SK-N-SH treated with all-trans-retinoic acid at 6 μM for 48 hours (cell line): ENCODE data around the gene ZSCAN12.

Experiments used
- ATAC-seq: fragments of 200-7000 bp; cut with Tn5 transposase; 3 replicates; pipeline ENCODE4 v1.9.1; 2020; ENCODE audit warnings: mild to moderate bottlenecking, moderate library complexity
- ARNTL ChIP-seq: fragments of 450-650 bp; formaldehyde crosslinking; IDR thresholded peaks from 2 replicates; pipeline ENCODE4 v1.5.0; 2020; ENCODE audit warnings: low read depth, mild to moderate bottlenecking, moderate library complexity, borderline replicate concordance
- BACH2 ChIP-seq: fragments of 250-450 bp; sonication (Bioruptor Pico); IDR thresholded peaks from 2 replicates; pipeline ENCODE4 v1.9.0; 2021; ENCODE audit warnings: mild to moderate bottlenecking, borderline replicate concordance
- CREB5 ChIP-seq: fragments of 250-450 bp; sonication (Bioruptor Pico); IDR thresholded peaks from 2 replicates; pipeline ENCODE4 v1.5.1; 2020; ENCODE audit warnings: low read depth, mild to moderate bottlenecking, moderate library complexity
- CSDC2 ChIP-seq: fragments of 250-450 bp; sonication (Bioruptor Pico); IDR thresholded peaks from 2 replicates; pipeline ENCODE4 v1.5.0; 2020; ENCODE audit warnings: mild to moderate bottlenecking, moderate library complexity
- CSRNP3 ChIP-seq: fragments of 250-450 bp; sonication (Bioruptor Pico); IDR thresholded peaks from 2 replicates; pipeline ENCODE4 v1.5.1; 2021; ENCODE audit warnings: mild to moderate bottlenecking, moderate library complexity
- GLIS3 ChIP-seq: fragments of 250-450 bp; sonication (Bioruptor Pico); IDR thresholded peaks from 2 replicates; pipeline ENCODE4 v1.5.0; 2020; ENCODE audit warnings: mild to moderate bottlenecking, moderate library complexity
- OSR1 ChIP-seq: fragments of 250-450 bp; sonication (Bioruptor Pico); IDR thresholded peaks from 2 replicates; pipeline ENCODE4 v1.8.0; 2022; ENCODE audit warnings: moderate library complexity, mild to moderate bottlenecking, inconsistent platforms
- POU6F1 ChIP-seq: fragments of 250-450 bp; sonication (Bioruptor Pico); IDR thresholded peaks from 2 replicates; pipeline ENCODE4 v1.8.0; 2021; ENCODE audit warnings: low read depth, mild to moderate bottlenecking, moderate library complexity, borderline replicate concordance
- PPARA ChIP-seq: fragments of 250-450 bp; sonication (Bioruptor Pico); IDR thresholded peaks from 2 replicates; pipeline ENCODE4 v1.5.0; 2020; ENCODE audit warnings: mild to moderate bottlenecking, borderline replicate concordance
- RARB ChIP-seq: fragments of 250-450 bp; sonication (Bioruptor Pico); IDR thresholded peaks from 2 replicates; pipeline ENCODE4 v1.8.0; 2021; ENCODE audit warnings: mild to moderate bottlenecking, moderate library complexity
- SNAI2 ChIP-seq: fragments of 250-450 bp; sonication (Bioruptor Pico); IDR thresholded peaks from 2 replicates; pipeline ENCODE4 v1.5.0; 2020; ENCODE audit warnings: mild to moderate bottlenecking, moderate library complexity
- TCF4 ChIP-seq: fragments of 250-450 bp; sonication (Bioruptor Pico); IDR thresholded peaks from 2 replicates; pipeline ENCODE4 v1.8.0; 2021; ENCODE audit warnings: mild to moderate bottlenecking, moderate library complexity, borderline replicate concordance
- TOX ChIP-seq: fragments of 250-450 bp; sonication (Bioruptor Pico); IDR thresholded peaks from 2 replicates; pipeline ENCODE4 v1.8.0; 2021; ENCODE audit warnings: mild to moderate bottlenecking, moderate library complexity, borderline replicate concordance
- TSHZ2 ChIP-seq: fragments of 250-450 bp; sonication (Bioruptor Pico); IDR thresholded peaks from 2 replicates; pipeline ENCODE4 v1.5.0; 2020; ENCODE audit warnings: mild to moderate bottlenecking, moderate library complexity
- ZC3H10 ChIP-seq: fragments of 250-450 bp; sonication (Bioruptor Pico); IDR thresholded peaks from 2 replicates; pipeline ENCODE4 v1.5.1; 2021; ENCODE audit warnings: mild to moderate bottlenecking, moderate library complexity
- ZFP3 ChIP-seq: fragments of 250-450 bp; sonication (Bioruptor Pico); IDR thresholded peaks from 2 replicates; pipeline ENCODE4 v1.5.0; 2020; ENCODE audit warnings: mild to moderate bottlenecking, moderate library complexity
- ZFP30 ChIP-seq: fragments of 450-650 bp; formaldehyde crosslinking; IDR thresholded peaks from 2 replicates; pipeline ENCODE4 v1.5.0; 2022; ENCODE audit warnings: mild to moderate bottlenecking, moderate library complexity
- ZNF565 ChIP-seq: fragments of 450-650 bp; formaldehyde crosslinking; conservative IDR thresholded peaks from 2 replicates; pipeline ENCODE4 v1.5.0; 2020; ENCODE audit warnings: low read depth, mild to moderate bottlenecking, moderate library complexity
- ZNF70 ChIP-seq: fragments of 450-650 bp; formaldehyde crosslinking; IDR thresholded peaks from 2 replicates; pipeline ENCODE4 v1.5.0; 2020; ENCODE audit warnings: mild to moderate bottlenecking, moderate library complexity
- ZNF8 ChIP-seq: fragments of 450-650 bp; formaldehyde crosslinking; IDR thresholded peaks from 2 replicates; pipeline ENCODE4 v1.5.0; 2020; ENCODE audit warnings: mild to moderate bottlenecking, moderate library complexity

ZSCAN12 gene

GRCh38 chr6:28349892-28350737, 49.4 kb downstream of the ZSCAN12 start, which contains the start of gene ZKSCAN3:
ZKSCAN3 (plus strand) TSS chr6:28349947; CDS start chr6:28359587, 9,640 bp downstream.
- TF ChIP-seq PPARA (no peak), CREB5 (CRISPR knock-in tag) (no peak), CSRNP3 (CRISPR knock-in tag) (no peak), GLIS3 (CRISPR knock-in tag) (no peak), ARNTL (CRISPR knock-in tag) (no peak), ZNF565 (no peak), RARB (CRISPR knock-in tag) (no peak), POU6F1 (no peak), TSHZ2 (CRISPR knock-in tag) (no peak), TCF4 (CRISPR knock-in tag) (no peak), TOX (CRISPR knock-in tag) (no peak), ZFP30 (CRISPR knock-in tag) (no peak), SNAI2 (CRISPR knock-in tag) (no peak), ZNF8 (CRISPR knock-in tag) (no peak), ZFP3 (CRISPR knock-in tag) (no peak), OSR1 (CRISPR knock-in tag) (no peak), BACH2 (no peak), ZC3H10 (CRISPR knock-in tag) (no peak)
- peak; percentile 100 for ATAC-seq

GRCh38 chr6:28349344-28349891, 50.1 kb downstream of the ZSCAN12 start:
- TF ChIP-seq CSDC2 (CRISPR knock-in tag) (no peak), ARNTL (CRISPR knock-in tag) (no peak), TSHZ2 (CRISPR knock-in tag) (no peak), PPARA (no peak), ZNF8 (CRISPR knock-in tag) (no peak), ZFP30 (CRISPR knock-in tag) (no peak), CSRNP3 (CRISPR knock-in tag) (no peak), ZNF70 (CRISPR knock-in tag) (no peak), POU6F1 (no peak)
- peak; percentile 34 for ATAC-seq
